ENCODE data around the gene PAIP1. TPM values are rescaled to one million over a fixed set of nuclear protein-coding genes. Genes with fewer than 3 reads are reported as not detected.
"Not testable (repeated sequence)": the region's sequence is repeated elsewhere in the genome, so short reads cannot be mapped to it uniquely, and the experiment has no call there.

The PAIP1 gene
- total RNA-seq, 1 donor from 2014 or later, result 38.3 TPM

DNA sequence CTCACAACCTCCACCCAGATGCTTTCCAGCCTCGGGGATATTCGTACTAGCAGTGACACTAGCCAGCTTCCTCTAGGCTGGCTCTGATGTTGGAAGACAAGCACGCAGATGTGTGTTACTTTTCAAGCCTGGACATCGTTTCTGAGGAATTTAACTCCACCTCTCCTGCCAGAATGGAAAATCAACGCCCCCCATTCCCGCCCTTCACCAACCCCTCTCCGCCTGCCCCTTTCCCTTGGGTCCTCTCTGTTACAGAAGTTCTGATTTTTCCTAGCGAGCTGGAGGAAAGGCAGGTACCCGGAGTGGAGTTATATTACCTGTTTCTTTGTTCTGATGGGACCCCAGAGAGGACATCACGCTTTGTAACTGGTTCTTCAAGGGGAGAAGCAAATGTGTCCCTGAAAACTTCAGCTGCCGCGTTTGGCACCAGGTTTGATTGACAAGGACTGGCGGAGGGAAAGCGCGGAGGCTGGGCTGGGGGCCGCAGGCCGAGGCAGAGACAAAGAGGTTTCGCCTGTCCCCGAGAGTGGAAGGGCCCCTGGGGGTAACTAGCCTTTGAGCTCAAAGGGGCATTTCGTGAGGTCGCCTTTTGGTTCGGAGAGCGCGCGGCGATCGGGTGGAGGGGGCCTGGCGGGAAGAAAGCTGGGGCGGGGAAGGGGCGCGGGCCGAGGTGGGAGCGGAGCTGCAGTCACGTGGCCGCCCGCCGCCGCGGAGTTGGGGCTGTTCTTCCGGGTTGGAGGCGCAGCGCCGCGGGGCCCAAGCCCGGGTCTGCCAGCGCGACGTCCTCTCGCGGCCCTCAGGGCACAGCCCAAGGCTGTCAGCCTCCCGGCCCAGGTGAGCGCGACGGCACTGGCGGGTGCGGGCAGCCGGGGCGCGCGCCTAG, 45.8 kb upstream of the PAIP1 start, which contains the start of gene NNT:
Gene NNT, plus strand, starts transcription at position 720 of the 883 bp plus-strand sequence. CDS start 6,016 bp downstream, outside the sequence.
- peak within 1 kb of the TSS; percentile 95 for H3K4me3 Mint-ChIP-seq
- peaks cover 42% of the 10 kb centered on the region for H3K4me1 Mint-ChIP-seq

DNA sequence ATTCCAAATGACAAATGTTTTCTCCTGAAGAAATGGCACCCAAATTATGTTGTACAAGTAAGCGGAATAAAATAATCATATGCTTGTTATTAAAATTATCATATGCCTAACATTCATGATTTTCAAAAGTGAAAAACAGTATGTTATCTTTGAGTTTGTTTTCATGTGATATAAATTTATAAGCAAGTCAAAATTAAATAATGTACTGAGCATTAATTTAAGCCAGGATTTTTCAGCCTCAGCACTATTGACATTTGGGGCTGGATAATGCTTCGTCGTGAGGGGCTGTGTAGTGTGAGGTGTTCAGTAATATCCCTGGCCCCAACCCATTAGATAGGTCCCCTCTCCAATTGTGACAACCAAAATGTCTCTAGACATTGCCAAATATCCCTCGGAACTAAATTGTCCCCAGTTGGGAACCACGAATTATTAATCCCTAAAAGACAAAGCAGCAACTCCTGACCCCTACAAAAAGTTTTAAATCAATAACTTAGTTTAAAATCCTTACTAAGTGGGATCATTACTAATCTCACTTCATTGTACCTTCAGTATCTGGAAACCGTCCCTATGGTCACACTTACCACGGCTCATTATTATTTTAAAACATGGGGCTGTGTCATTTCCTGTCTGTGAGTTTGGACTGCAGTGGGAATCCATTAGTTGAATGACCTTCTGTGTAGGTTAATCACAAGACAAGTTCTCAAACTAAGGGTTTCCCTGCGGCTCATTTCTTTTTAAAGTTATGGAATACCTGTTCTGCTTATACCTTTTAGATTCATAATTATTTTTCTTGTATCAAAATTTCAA, 44.8 kb upstream of the PAIP1 start:
- Mint-ChIP-seq H3K27ac (peak overlapping the region; percentile 93), H3K4me3 (peak overlapping the region; percentile 95), H3K4me1 (peaks cover 38% of the 10 kb centered on the region), H3K27me3 (no peaks in the 10 kb centered on the region), H3K36me3 (ENCODE audit: low read depth) (peaks cover 22% of the 10 kb centered on the region), H3K9me3 (no peaks in the 10 kb centered on the region)
- ATAC-seq (ENCODE audit: low read depth), result no peak
- no peak for DNase-seq
- CTCF ChIA-PET, result interaction anchor here (3.3 kb wide), 1 partner anchor 30 kb away, joined by 11 read pairs; no protein-coding TSS in a partner anchor
- intact Hi-C loops (cut with micrococcal nuclease), result loop anchor here (1.0 to 5.0 kb wide), 6 partner anchors 204 to 1207 kb away; partner anchors contain the start of gene MRPS30
- POLR2A ChIA-PET, result interaction anchor here (0.6 to 3.6 kb wide), 9 partner anchors 10 to 561 kb away, joined by 3 to 86 read pairs (median 15); partner anchors contain the start of genes C5orf34, HMGCS1, PAIP1 and TMEM267
- TF ChIP-seq, protein P1, sequence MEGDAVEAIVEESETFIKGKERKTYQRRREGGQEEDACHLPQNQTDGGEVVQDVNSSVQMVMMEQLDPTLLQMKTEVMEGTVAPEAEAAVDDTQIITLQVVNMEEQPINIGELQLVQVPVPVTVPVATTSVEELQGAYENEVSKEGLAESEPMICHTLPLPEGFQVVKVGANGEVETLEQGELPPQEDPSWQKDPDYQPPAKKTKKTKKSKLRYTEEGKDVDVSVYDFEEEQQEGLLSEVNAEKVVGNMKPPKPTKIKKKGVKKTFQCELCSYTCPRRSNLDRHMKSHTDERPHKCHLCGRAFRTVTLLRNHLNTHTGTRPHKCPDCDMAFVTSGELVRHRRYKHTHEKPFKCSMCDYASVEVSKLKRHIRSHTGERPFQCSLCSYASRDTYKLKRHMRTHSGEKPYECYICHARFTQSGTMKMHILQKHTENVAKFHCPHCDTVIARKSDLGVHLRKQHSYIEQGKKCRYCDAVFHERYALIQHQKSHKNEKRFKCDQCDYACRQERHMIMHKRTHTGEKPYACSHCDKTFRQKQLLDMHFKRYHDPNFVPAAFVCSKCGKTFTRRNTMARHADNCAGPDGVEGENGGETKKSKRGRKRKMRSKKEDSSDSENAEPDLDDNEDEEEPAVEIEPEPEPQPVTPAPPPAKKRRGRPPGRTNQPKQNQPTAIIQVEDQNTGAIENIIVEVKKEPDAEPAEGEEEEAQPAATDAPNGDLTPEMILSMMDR (IDR thresholded peaks at IDR 0.05), result no peak

More for the DNA sequence above, 45.8 kb upstream of the PAIP1 start, which contains the start of gene NNT:
- peaks cover 31% of the 10 kb centered on the region for H3K36me3 Mint-ChIP-seq (ENCODE audit: low read depth)
- TF ChIP-seq, protein P1 (IDR thresholded peaks at IDR 0.05), result no peak
- intact Hi-C loops (cut with micrococcal nuclease), result loop anchor here (1.0 to 5.0 kb wide), 12 partner anchors 46 to 1698 kb away; partner anchors contain the start of genes C5orf34, HMGCS1, MRPS30 and RIMOC1
- H3K27me3 Mint-ChIP-seq, result no peaks in the 10 kb centered on the region
- ChIA-PET CTCF (interaction anchor here (0.6 to 3.3 kb wide), 5 partner anchors 28 to 119 kb away, joined by 3 to 11 read pairs (median 3); partner anchors contain the start of genes C5orf34 and TMEM267), POLR2A (interaction anchor here (0.6 to 3.6 kb wide), 16 partner anchors 9 to 1699 kb away, joined by 3 to 86 read pairs (median 10); partner anchors contain the start of genes C5orf34, HMGCS1, PAIP1 and RIMOC1)
- DNase-seq, result peak; percentile 76
- ATAC-seq (ENCODE audit: low read depth), result peak; percentile 69
- H3K9me3 Mint-ChIP-seq, result no peaks in the 10 kb centered on the region
- peak within 1 kb of the TSS; percentile 93 for H3K27ac Mint-ChIP-seq

DNA sequence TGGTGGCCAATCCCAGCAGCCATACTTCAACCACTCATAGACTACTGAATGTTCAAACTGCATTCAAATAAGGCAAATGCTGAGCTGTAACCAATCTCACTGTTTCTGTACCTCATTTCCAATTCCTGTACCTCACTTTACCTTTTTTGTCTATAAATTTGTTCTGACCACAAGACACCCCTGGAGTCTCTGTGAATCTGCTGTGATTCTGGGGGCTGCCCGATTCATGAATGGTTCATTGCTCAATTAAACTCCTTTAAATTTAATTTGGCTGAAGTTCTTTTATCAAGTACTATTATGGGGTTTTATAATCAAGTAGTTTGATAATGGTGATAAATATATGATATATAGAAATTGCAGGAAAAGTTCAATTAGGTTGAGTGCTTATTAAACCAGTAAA, 42.0 kb upstream of the PAIP1 start:
- DNase-seq; POLR2A ChIA-PET; H3K9me3 Mint-ChIP-seq; intact Hi-C loops (cut with micrococcal nuclease); H3K27ac Mint-ChIP-seq; H3K27me3 Mint-ChIP-seq; H3K4me3 Mint-ChIP-seq; ATAC-seq (ENCODE audit: low read depth): not testable (repeated sequence)
- Mint-ChIP-seq H3K4me1 (peaks cover 23% of the 10 kb centered on the region), H3K36me3 (ENCODE audit: low read depth) (peaks cover 10% of the 10 kb centered on the region)
- CTCF ChIA-PET, result interaction anchor here (0.8 kb wide), 1 partner anchor 8 kb away, joined by 3 read pairs; no protein-coding TSS in a partner anchor

DNA sequence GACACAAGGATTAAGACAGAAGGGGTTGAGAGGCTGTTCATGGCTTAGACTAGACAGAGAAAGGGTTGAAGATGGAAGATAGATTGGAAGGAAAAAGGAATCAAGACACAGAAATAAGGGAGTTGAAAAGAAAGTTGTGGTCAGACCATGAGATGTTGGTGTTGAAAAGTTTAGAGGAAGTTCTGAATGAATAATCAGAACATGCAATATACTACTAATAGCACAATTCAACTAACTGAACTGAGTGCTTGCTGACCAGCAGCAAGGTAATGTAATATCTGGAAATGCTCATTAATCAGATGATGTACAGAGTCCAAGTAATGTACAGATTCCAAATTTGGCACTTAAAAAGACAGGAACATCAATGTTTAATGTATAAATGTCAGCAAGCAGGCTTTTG, 35.5 kb upstream of the PAIP1 start:
- Mint-ChIP-seq H3K27ac (no peak overlapping the region), H3K9me3 (no peaks in the 10 kb centered on the region), H3K27me3 (no peaks in the 10 kb centered on the region), H3K4me3 (no peak overlapping the region), H3K4me1 (no peaks in the 10 kb centered on the region), H3K36me3 (ENCODE audit: low read depth) (peaks cover 6% of the 10 kb centered on the region)
- ATAC-seq (ENCODE audit: low read depth), result no peak
- DNase-seq, result no peak
- POLR2A ChIA-PET, result no interaction called here
- TF ChIP-seq, protein P1 (IDR thresholded peaks at IDR 0.05), result no peak
- CTCF ChIA-PET, result no interaction called here
- intact Hi-C loops (cut with micrococcal nuclease), result no loop called here

DNA sequence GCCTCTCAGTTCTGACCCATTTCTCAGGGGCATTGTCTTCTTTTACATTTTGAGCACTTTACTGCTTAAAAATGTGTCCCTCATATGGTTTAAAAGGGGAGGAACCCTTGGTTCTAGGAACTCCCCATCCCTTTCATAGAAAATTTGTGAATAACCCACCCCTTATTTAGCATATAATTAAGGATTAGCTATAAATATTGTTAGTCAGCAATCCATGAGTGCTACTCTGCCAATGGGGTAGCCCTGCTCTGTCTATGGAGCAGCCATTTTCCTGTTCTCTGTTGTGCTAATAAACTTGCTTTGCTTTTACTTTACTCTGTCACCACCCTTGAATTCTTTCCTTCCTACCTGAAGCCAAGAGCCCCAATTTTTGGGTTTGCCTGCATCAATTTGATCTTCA, 33.8 kb upstream of the PAIP1 start:
- Mint-ChIP-seq H3K36me3 (ENCODE audit: low read depth) (peaks cover 6% of the 10 kb centered on the region), H3K27ac (no peak overlapping the region), H3K4me3 (no peak overlapping the region), H3K27me3 (no peaks in the 10 kb centered on the region), H3K9me3 (no peaks in the 10 kb centered on the region), H3K4me1 (no peaks in the 10 kb centered on the region)
- ChIA-PET POLR2A (no interaction called here), CTCF (no interaction called here)
- ATAC-seq (ENCODE audit: low read depth) (no peak), DNase-seq (no peak)
- TF ChIP-seq, protein P1 (IDR thresholded peaks at IDR 0.05), result no peak
- intact Hi-C loops (cut with micrococcal nuclease), result no loop called here

Data from activated B cell treated with CpG ODN at 0.5 μM for 24 hours (primary cell).